Keratinocyte (primary cell): ENCODE data around the gene IGFBP3. TPM values are rescaled to one million over a fixed set of nuclear protein-coding genes. Genes with fewer than 3 reads are reported as not detected.

Experiments used
- DNase-seq: peaks from one replicate; pipeline ENCODE4 v3.0.0-alpha.2; 2011; ENCODE audit warnings: low read depth, missing footprints, low spot score
- FAIRE-seq: peaks from 2 replicates; lab custom pipeline; 2011; peaks lifted over from hg19 to GRCh38; lab: Jason Lieb, UNC
- H2AFZ ChIP-seq: 2 replicates; pipeline ENCODE4 v1.6.0; 2012; ENCODE audit warnings: low read length, control low read depth, inconsistent platforms; ENCODE audit not compliant: control insufficient read depth
- H3K27ac ChIP-seq: 2 replicates; pipeline ENCODE4 v1.5.1; 2011; ENCODE audit warnings: low read length; ENCODE audit not compliant: control insufficient read depth, insufficient read depth
- H3K27me3 ChIP-seq: 3 replicates; pipeline ENCODE4 v1.6.0; 2011; ENCODE audit warnings: low read length; ENCODE audit not compliant: control insufficient read depth, insufficient read depth; ENCODE audit errors: extremely low read depth
- H3K36me3 ChIP-seq, 2 experiments: 2 replicates in 1 of 2; 3 replicates in 1 of 2; pipeline ENCODE4 v1.5.1; 2011; ENCODE audit warnings: low read length in 2 of 2, mild to moderate bottlenecking in 1 of 2; ENCODE audit not compliant: control insufficient read depth in 2 of 2, insufficient read depth in 2 of 2; ENCODE audit errors: extremely low read depth in 1 of 2
- H3K4me1 ChIP-seq: 3 replicates; pipeline ENCODE4 v1.5.1; 2011; ENCODE audit warnings: low read length; ENCODE audit not compliant: control insufficient read depth, insufficient read depth; ENCODE audit errors: extremely low read depth
- H3K4me2 ChIP-seq: 3 replicates; pipeline ENCODE4 v1.6.0; 2011; ENCODE audit warnings: low read depth, low read length; ENCODE audit not compliant: control insufficient read depth, insufficient read depth; ENCODE audit errors: extremely low read depth
- H3K4me3 ChIP-seq, 3 experiments: fragments of 200-600 bp in 1 of 3; sonication (generic) in 1 of 3; 2 replicates in 2 of 3; 3 replicates in 1 of 3; pipeline ENCODE4 v1.5.1; 2011 to 2016; ENCODE audit warnings: low read length in 3 of 3, mild to moderate bottlenecking in 3 of 3, control low read depth in 2 of 3, inconsistent platforms in 1 of 3, low read depth in 1 of 3, mixed read lengths in 1 of 3, mixed run types in 1 of 3, moderate library complexity in 1 of 3; ENCODE audit not compliant: control insufficient read depth in 2 of 3, insufficient read depth in 2 of 3; ENCODE audit errors: extremely low read depth in 1 of 3
- H3K79me2 ChIP-seq: 2 replicates; pipeline ENCODE4 v1.6.0; 2012; ENCODE audit warnings: low read length; ENCODE audit not compliant: control insufficient read depth, insufficient read depth
- H3K9ac ChIP-seq: 3 replicates; pipeline ENCODE4 v1.6.0; 2011; ENCODE audit warnings: low read length; ENCODE audit not compliant: control insufficient read depth, insufficient read depth; ENCODE audit errors: extremely low read depth
- H3K9me1 ChIP-seq: 3 replicates; pipeline ENCODE4 v1.6.0; 2011; ENCODE audit warnings: low read length; ENCODE audit not compliant: control insufficient read depth, insufficient read depth; ENCODE audit errors: extremely low read depth
- H3K9me3 ChIP-seq: 2 replicates; pipeline ENCODE4 v1.5.1; 2012; ENCODE audit warnings: low read depth, low read length; ENCODE audit not compliant: control insufficient read depth
- H4K20me1 ChIP-seq: 3 replicates; pipeline ENCODE4 v1.6.0; 2011; ENCODE audit warnings: low read length; ENCODE audit not compliant: control insufficient read depth, insufficient read depth; ENCODE audit errors: extremely low read depth
- CTCF ChIP-seq, 3 experiments: IDR thresholded peaks in 1 of 3; conservative IDR thresholded peaks in 1 of 3; optimal IDR thresholded peaks in 1 of 3; 2 replicates in 2 of 3; 3 replicates in 1 of 3; pipeline versions ENCODE3 to v1.5.1; 2011; ENCODE audit warnings: low read length in 3 of 3, mild to moderate bottlenecking in 3 of 3, moderate library complexity in 2 of 3, control low read depth in 1 of 3, inconsistent platforms in 1 of 3; ENCODE audit not compliant: insufficient read depth in 2 of 3; ENCODE audit errors: extremely low read depth in 1 of 3
- EZH2 ChIP-seq: IDR thresholded peaks from one replicate; pipeline ENCODE4 v1.6.1; 2012; ENCODE audit warnings: inconsistent platforms, mild to moderate bottlenecking, low read length, moderate library complexity
- dilution Hi-C: fragments of 300-500 bp; cut with MboI; formaldehyde crosslinking; loops from one replicate; pipeline ENCODE4 v1.7.0; 2020; ENCODE audit warnings: low sequenced_read_pairs; ENCODE audit not compliant: extremely low pct_ligation_motif_present
- polyA plus RNA-seq, 5 experiments: library from polyadenylated mRNA; depleted of rRNA in 3 of 5; stranded (reverse) in 3 of 5; stranded (forward) in 1 of 5; unstranded in 1 of 5; fragments of >200 nt; gene quantifications; 1 replicate in 1 of 5; 2 replicates in 3 of 5; 3 replicates in 1 of 5; pipeline versions ENCODE4 v1.2.1 to v1.2.3, GENCODE V29; 2011 to 2012; ENCODE audit warnings: missing spikeins in 2 of 5, low read depth in 1 of 5, low replicate concordance in 1 of 5

IGFBP3 gene
- polyA plus RNA-seq, 1 donor (not counting 4 experiments of a cell fraction or from before 2014, with no cell fraction given) = 14.0 TPM

- no peak overlapping the region for H2AFZ ChIP-seq
- H3K9me3 ChIP-seq = peaks cover 1% of the 10 kb centered on the region
- no peaks in the 10 kb centered on the region for H3K27me3 ChIP-seq
- TF ChIP-seq CTCF (optimal IDR thresholded peaks at IDR 0.05 in 1 of 3, IDR thresholded peaks at IDR 0.05 in 1 of 3, conservative IDR thresholded peaks at IDR 0.05 in 1 of 3; ENCODE audit: extremely low read depth in 1 of 3, insufficient read depth in 2 of 3, low read length in 3 of 3) = no peak
- TF ChIP-seq EZH2 = no peak
- dilution Hi-C loops = no loop called here
- H3K4me2 ChIP-seq = no peak overlapping the region
- H3K79me2 ChIP-seq = no peaks in the 10 kb centered on the region
- H3K9ac ChIP-seq = no peak overlapping the region
- H4K20me1 ChIP-seq = no peaks in the 10 kb centered on the region
- no peaks in the 10 kb centered on the region for H3K9me1 ChIP-seq
- FAIRE-seq (no peak), DNase-seq (no peak)
- H3K4me3 ChIP-seq = no peak overlapping the region
- H3K36me3 ChIP-seq = no peaks in the 10 kb centered on the region
- no peak overlapping the region for H3K27ac ChIP-seq
- H3K4me1 ChIP-seq = no peaks in the 10 kb centered on the region
These were observed 38.6 kb downstream of the IGFBP3 start for GRCh38 chr7:45882465-45882810.

GRCh38 chr7:45881759-45882464 lies 39.2 kb downstream of the IGFBP3 start:
- Histone ChIP-seq H3K9me1 (no peaks in the 10 kb centered on the region), H3K9me3 (peaks cover 1% of the 10 kb centered on the region), H3K27ac (no peak overlapping the region), H3K4me3 (no peak overlapping the region), H3K9ac (no peak overlapping the region), H2AFZ (no peak overlapping the region), H4K20me1 (no peaks in the 10 kb centered on the region), H3K4me2 (no peak overlapping the region), H3K79me2 (no peaks in the 10 kb centered on the region), H3K27me3 (no peaks in the 10 kb centered on the region), H3K36me3 (no peaks in the 10 kb centered on the region), H3K4me1 (no peaks in the 10 kb centered on the region)
- DNase-seq = no peak
- TF ChIP-seq CTCF (optimal IDR thresholded peaks at IDR 0.05 in 1 of 3, IDR thresholded peaks at IDR 0.05 in 1 of 3, conservative IDR thresholded peaks at IDR 0.05 in 1 of 3; ENCODE audit: extremely low read depth in 1 of 3, insufficient read depth in 2 of 3, low read length in 3 of 3) (no peak), EZH2 (no peak)
- no peak for FAIRE-seq
- dilution Hi-C loops = no loop called here
